HG03175 (cell line): ENCODE data around the gene SLX4.

ENCODE experiments used
- ATAC-seq: cut with Tn5 transposase; IDR thresholded peaks from one replicate; pipeline ENCODE4 v1.9.1; 2021; ENCODE audit warnings: mild to moderate bottlenecking, moderate library complexity; ENCODE audit not compliant: unreplicated experiment

SLX4 gene

GRCh38 chr16:3602320-3602653, 9.1 kb downstream of the SLX4 start:
- ATAC-seq, result no peak

GRCh38 chr16:3601614-3602319, 9.6 kb downstream of the SLX4 start:
- no peak for ATAC-seq

GRCh38 chr16:3599922-3600321, 11.5 kb downstream of the SLX4 start:
- ATAC-seq, result no peak

GRCh38 chr16:3599121-3599520, 12.3 kb downstream of the SLX4 start:
- ATAC-seq, result no peak

GRCh38 chr16:3598236-3598635, 13.2 kb downstream of the SLX4 start:
- no peak for ATAC-seq

GRCh38 chr16:3597676-3598075, 13.7 kb downstream of the SLX4 start:
- no peak for ATAC-seq

GRCh38 chr16:3597226-3597625, 14.2 kb downstream of the SLX4 start:
- no peak for ATAC-seq

- no peak for ATAC-seq
Observed at GRCh38 chr16:3596101-3596861, 15.1 kb downstream of the SLX4 start.

GRCh38 chr16:3595521-3596021, 15.8 kb downstream of the SLX4 start:
- ATAC-seq, result no peak

- no peak for ATAC-seq
Observed at GRCh38 chr16:3595110-3595486, 16.3 kb downstream of the SLX4 start.

- no peak for ATAC-seq
Observed at GRCh38 chr16:3594316-3595109, 16.9 kb downstream of the SLX4 start.

- no peak for ATAC-seq
Observed at GRCh38 chr16:3592559-3592958, 18.8 kb downstream of the SLX4 start.

GRCh38 chr16:3591991-3592390, 19.4 kb downstream of the SLX4 start:
- no peak for ATAC-seq

- no peak for ATAC-seq
Observed at GRCh38 chr16:3591436-3591803, 20.0 kb downstream of the SLX4 start.

- no peak for ATAC-seq
Observed at GRCh38 chr16:3590736-3591435, 20.5 kb downstream of the SLX4 start.

- no peak for ATAC-seq
Observed at GRCh38 chr16:3589991-3590701, 21.3 kb downstream of the SLX4 start.

- no peak for ATAC-seq
Observed at GRCh38 chr16:3589441-3589921, 21.9 kb downstream of the SLX4 start.

- ATAC-seq, result no peak
Observed at GRCh38 chr16:3589001-3589400, 22.4 kb downstream of the SLX4 start.

GRCh38 chr16:3587547-3588110, 23.8 kb downstream of the SLX4 start:
- no peak for ATAC-seq

GRCh38 chr16:3584412-3584811, 27.0 kb downstream of the SLX4 start:
- no peak for ATAC-seq
